H9 (cell line): Measurements from ENCODE around the gene SAT2. TPM values are rescaled to one million over a fixed set of nuclear protein-coding genes. Genes with fewer than 3 reads are reported as not detected.

Experiments
- DNase-seq: peaks from one replicate; pipeline ENCODE4 v3.0.0-alpha.2; 2017
- H2AFZ ChIP-seq: one replicate; pipeline ENCODE4 v1.6.1; 2013; ENCODE audit warnings: mild to moderate bottlenecking, low read length, control low read depth, moderate library complexity
- H2AK5ac ChIP-seq: 2 replicates; pipeline ENCODE4 v1.6.1; 2013; ENCODE audit warnings: low read length, control low read depth, mixed read lengths; ENCODE audit not compliant: insufficient read length
- H2BK120ac ChIP-seq: one replicate; pipeline ENCODE4 v1.6.1; 2013; ENCODE audit warnings: low read depth, mild to moderate bottlenecking, low read length, control low read depth, inconsistent platforms; ENCODE audit not compliant: poor library complexity, severe bottlenecking
- H2BK12ac ChIP-seq: 2 replicates; pipeline ENCODE4 v1.6.1; 2013; ENCODE audit warnings: low read length, control low read depth, mixed read lengths, low read depth; ENCODE audit not compliant: insufficient read length
- H2BK15ac ChIP-seq: 2 replicates; pipeline ENCODE4 v1.6.1; 2013; ENCODE audit warnings: low read depth, low read length, control low read depth
- H2BK20ac ChIP-seq: one replicate; pipeline ENCODE4 v1.6.1; 2013; ENCODE audit warnings: low read depth, mild to moderate bottlenecking, low read length, control low read depth, inconsistent platforms; ENCODE audit not compliant: poor library complexity, severe bottlenecking
- H2BK5ac ChIP-seq: 2 replicates; pipeline ENCODE4 v1.6.1; 2013; ENCODE audit warnings: low read length, control low read depth, mixed read lengths; ENCODE audit not compliant: insufficient read length
- H3K14ac ChIP-seq: 2 replicates; pipeline ENCODE4 v1.6.1; 2013; ENCODE audit warnings: low read length, control low read depth; ENCODE audit not compliant: insufficient read depth
- H3K18ac ChIP-seq: 2 replicates; pipeline ENCODE4 v1.6.1; 2013; ENCODE audit warnings: low read depth, mild to moderate bottlenecking, mixed read lengths, low read length, control low read depth; ENCODE audit not compliant: insufficient read length
- H3K23ac ChIP-seq: 2 replicates; pipeline ENCODE4 v1.6.1; 2013; ENCODE audit warnings: low read length, control low read depth, mixed read lengths, low read depth; ENCODE audit not compliant: insufficient read length
- H3K23me2 ChIP-seq: 2 replicates; pipeline ENCODE4 v1.6.1; 2013; ENCODE audit warnings: low read depth, mild to moderate bottlenecking, mixed read lengths, low read length, control low read depth; ENCODE audit not compliant: insufficient read length, poor library complexity, severe bottlenecking
- H3K27ac ChIP-seq: 2 replicates; pipeline ENCODE4 v1.5.1; 2013; ENCODE audit warnings: low read length, control low read depth, mixed read lengths, low read depth; ENCODE audit not compliant: insufficient read length
- H3K27me3 ChIP-seq: 2 replicates; pipeline ENCODE4 v1.6.1; 2013; ENCODE audit warnings: low read length, control low read depth, inconsistent platforms; ENCODE audit not compliant: insufficient read depth
- H3K4ac ChIP-seq: 2 replicates; pipeline ENCODE4 v1.6.1; 2013; ENCODE audit warnings: low read depth, mild to moderate bottlenecking, control low read depth, inconsistent platforms, low read length, moderate library complexity
- H3K4me1 ChIP-seq: 2 replicates; pipeline ENCODE4 v1.6.1; 2013; ENCODE audit warnings: low read length, control low read depth, inconsistent platforms; ENCODE audit not compliant: insufficient read depth
- H3K4me2 ChIP-seq: 2 replicates; pipeline ENCODE4 v1.6.1; 2013; ENCODE audit warnings: low read length, control low read depth, mixed read lengths; ENCODE audit not compliant: insufficient read length, insufficient read depth
- H3K56ac ChIP-seq: 2 replicates; pipeline ENCODE4 v1.6.1; 2013; ENCODE audit warnings: low read depth, mild to moderate bottlenecking, mixed read lengths, low read length, control low read depth; ENCODE audit not compliant: insufficient read length
- H3K79me1 ChIP-seq: 2 replicates; pipeline ENCODE4 v1.6.1; 2013; ENCODE audit warnings: low read depth, mild to moderate bottlenecking, moderate library complexity, low read length, control low read depth, inconsistent platforms; ENCODE audit not compliant: insufficient read depth, poor library complexity, severe bottlenecking
- H3K79me2 ChIP-seq: 2 replicates; pipeline ENCODE4 v1.6.1; 2013; ENCODE audit warnings: low read length, control low read depth, inconsistent platforms; ENCODE audit not compliant: insufficient read depth
- H3K9ac ChIP-seq: 2 replicates; pipeline ENCODE4 v1.6.1; 2013; ENCODE audit warnings: low read length, control low read depth, mixed read lengths; ENCODE audit not compliant: insufficient read length; ENCODE audit errors: extremely low read depth
- H3K9me3 ChIP-seq: one replicate; pipeline ENCODE4 v1.6.1; 2013; ENCODE audit warnings: low read depth, low read length, inconsistent platforms; ENCODE audit not compliant: control insufficient read depth
- H3T11ph ChIP-seq: one replicate; pipeline ENCODE4 v1.6.1; 2013; ENCODE audit warnings: mild to moderate bottlenecking, low read length, control low read depth, inconsistent platforms
- H4K20me1 ChIP-seq: one replicate; pipeline ENCODE4 v1.6.1; 2013; ENCODE audit not compliant: control insufficient read depth, insufficient read length, insufficient read depth
- H4K5ac ChIP-seq: 2 replicates; pipeline ENCODE4 v1.6.1; 2013; ENCODE audit warnings: low read depth, mild to moderate bottlenecking, mixed read lengths, low read length, control low read depth; ENCODE audit not compliant: insufficient read length
- H4K8ac ChIP-seq: replicated peaks from 2 replicates; pipeline ENCODE4 v1.6.1; 2013; ENCODE audit warnings: low read length, control low read depth, mixed read lengths, low read depth; ENCODE audit not compliant: insufficient read length
- H4K91ac ChIP-seq: 2 replicates; pipeline ENCODE4 v1.6.1; 2013; ENCODE audit warnings: low read depth, mild to moderate bottlenecking, moderate library complexity, mixed read lengths, low read length, control low read depth; ENCODE audit not compliant: insufficient read length
- H3K27ac Mint-ChIP-seq, 3 experiments: 2 replicates in 2 of 3; 3 replicates in 1 of 3; pipeline ENCODE4 v1.8.0; 2020 to 2021; ENCODE audit warnings: mixed read lengths in 3 of 3, mild to moderate bottlenecking in 1 of 3, moderate library complexity in 1 of 3
- H3K27me3 Mint-ChIP-seq: 2 replicates; pipeline ENCODE4 v1.8.0; 2021; ENCODE audit warnings: low read depth, mild to moderate bottlenecking, moderate library complexity, mixed read lengths
- H3K36me3 Mint-ChIP-seq, 3 experiments: 2 replicates in 2 of 3; 3 replicates in 1 of 3; pipeline ENCODE4 v1.8.0; 2020 to 2021; ENCODE audit warnings: low read depth in 3 of 3, mixed read lengths in 3 of 3; ENCODE audit not compliant: insufficient read depth in 1 of 3
- H3K4me1 Mint-ChIP-seq, 2 experiments: 2 replicates each; pipeline ENCODE4 v1.8.0; 2020; ENCODE audit warnings: mixed read lengths in 2 of 2
- H3K4me3 Mint-ChIP-seq, 2 experiments: 2 replicates in 1 of 2; 3 replicates in 1 of 2; pipeline ENCODE4 v1.8.0; 2020 to 2021; ENCODE audit warnings: mild to moderate bottlenecking in 2 of 2, mixed read lengths in 2 of 2, moderate library complexity in 1 of 2
- H3K9me3 Mint-ChIP-seq, 2 experiments: 2 replicates in 1 of 2; 3 replicates in 1 of 2; pipeline ENCODE4 v1.8.0; 2020; ENCODE audit warnings: mild to moderate bottlenecking in 2 of 2, mixed read lengths in 2 of 2, moderate library complexity in 1 of 2
- CTCF ChIP-seq: fragments of 200-600 bp; sonication (generic); conservative IDR thresholded peaks from 3 replicates; pipeline ENCODE4 v1.8.0; 2021; ENCODE audit warnings: antibody characterized with exemption, mild to moderate bottlenecking
- WGBS: extraction: QIAGEN DNeasy Blood & Tissue Kit; methylation state at CpG from one replicate; pipeline ENCODE4 v1.1.7; 2013; ENCODE audit warnings: missing lambda C conversion rate, low lambda C conversion rate, mixed read lengths; ENCODE audit not compliant: insufficient read length; ENCODE audit errors: extremely low coverage; 5-methylcytosine and 5-hydroxymethylcytosine counted together
- total RNA-seq: library from RNA; stranded (reverse); gene quantifications from 2 replicates; pipeline ENCODE4 v1.2.1, GENCODE V29; 2021

SAT2 gene
- total RNA-seq, 1 experiment from 2014 or later, result 72.1 TPM

- H3K56ac ChIP-seq, result no peak overlapping the region
- H3K14ac ChIP-seq, result no peak overlapping the region
- H2BK15ac ChIP-seq, result no peak overlapping the region
- H3K9me3 Mint-ChIP-seq, result peaks cover 3% of the 10 kb centered on the region in 2 experiments
- no peak for DNase-seq
- H2AFZ ChIP-seq, result no peak overlapping the region
- no peaks in the 10 kb centered on the region for H4K20me1 ChIP-seq
- no peak overlapping the region for H3K4me2 ChIP-seq
- H3K27ac Mint-ChIP-seq, result no peak overlapping the region
- H3K4me3 Mint-ChIP-seq, result no peak overlapping the region
- TF ChIP-seq CTCF, result no peak
- no peaks in the 10 kb centered on the region for H3K79me2 ChIP-seq
- H3K27me3 ChIP-seq, result no peaks in the 10 kb centered on the region
- H3K27me3 Mint-ChIP-seq, result no peaks in the 10 kb centered on the region
- H3K4ac ChIP-seq, result no peak overlapping the region
- no peak overlapping the region for H2BK120ac ChIP-seq
- no peak overlapping the region for H3K9ac ChIP-seq
- H2BK12ac ChIP-seq, result no peak overlapping the region
- H3K9me3 ChIP-seq, result peaks cover 3% of the 10 kb centered on the region
- H4K8ac ChIP-seq, result no peak overlapping the region
- WGBS, result no CpG with 5 or more reads among the region's 7 CpGs
- H3K4me1 ChIP-seq, result no peaks in the 10 kb centered on the region
- H2BK5ac ChIP-seq, result no peak overlapping the region
- no peaks in the 10 kb centered on the region for H3K23me2 ChIP-seq
- no peak overlapping the region for H2AK5ac ChIP-seq
- H3K18ac ChIP-seq, result no peak overlapping the region
- H4K5ac ChIP-seq, result no peak overlapping the region
- H3K4me1 Mint-ChIP-seq, result peaks cover 1 to 9% of the 10 kb centered on the region in 2 experiments; a peak in 2 of 4 replicates
- H3K79me1 ChIP-seq, result no peaks in the 10 kb centered on the region
- H3K23ac ChIP-seq, result no peak overlapping the region
- no peak overlapping the region for H4K91ac ChIP-seq
- no peak overlapping the region for H3K27ac ChIP-seq
- no peak overlapping the region for H2BK20ac ChIP-seq
- H3K36me3 Mint-ChIP-seq, result peaks cover 37 to 67% (median 64%) of the 10 kb centered on the region in 3 experiments
- H3T11ph ChIP-seq, result no peak overlapping the region
Observed at GRCh38 chr17:7668482-7668881, 40.9 kb upstream of the SAT2 start.
